Upper lobe of left lung (tissue), 6 donors: ENCODE data around the gene RNF130. TPM values are rescaled to one million over a fixed set of nuclear protein-coding genes. Genes with fewer than 3 reads are reported as not detected.
"Not testable (repeated sequence)": the region's sequence is repeated elsewhere in the genome, so short reads cannot be mapped to it uniquely, and the experiment has no call there.

Source experiments
- ATAC-seq, 2 donors: fragments of 200-7000 bp; cut with Tn5 transposase; one replicate each; pipeline ENCODE4 v1.9.1; 2022; ENCODE audit warnings: mild to moderate bottlenecking in 2 of 2, moderate library complexity in 2 of 2; ENCODE audit not compliant: low FRiP score in 2 of 2
- DNase-seq, 2 donors: peaks; one replicate each; pipeline ENCODE4 v3.0.0-alpha.2; 2019 to 2020
- H3K27ac ChIP-seq, 4 donors: fragments of 200-600 bp; sonication (generic); one replicate each; pipeline ENCODE4 v1.5.1; 2016 to 2019
- H3K27me3 ChIP-seq, 4 donors: fragments of 200-600 bp; sonication (generic); one replicate each; pipeline ENCODE4 v1.5.1; 2017 to 2019
- H3K36me3 ChIP-seq, 4 donors: fragments of 200-600 bp; sonication (generic); one replicate each; pipeline ENCODE4 v1.5.1; 2016 to 2019
- H3K4me1 ChIP-seq, 4 donors: fragments of 200-600 bp; sonication (generic); one replicate each; pipeline ENCODE4 v1.5.1; 2018 to 2019
- H3K4me3 ChIP-seq, 4 donors: fragments of 200-600 bp; sonication (generic); one replicate each; pipeline ENCODE4 v1.5.1; 2017 to 2019; ENCODE audit warnings: mild to moderate bottlenecking in 2 of 4, moderate library complexity in 1 of 4
- H3K9me3 ChIP-seq, 4 donors: fragments of 200-600 bp; sonication (generic); one replicate each; pipeline ENCODE4 v1.5.1; 2018 to 2019
- EP300 ChIP-seq, 4 donors: sonication (generic); formaldehyde crosslinking; IDR thresholded peaks; one replicate each; pipeline ENCODE4 v1.5.1; 2017; ENCODE audit warnings: antibody characterized with exemption in 4 of 4, control low read depth in 2 of 4
- POLR2A ChIP-seq, 4 donors: fragments of 450-650 bp; IDR thresholded peaks; one replicate each; pipeline ENCODE4 v1.5.1; 2016 to 2017; ENCODE audit warnings: antibody characterized with exemption in 4 of 4, mild to moderate bottlenecking in 2 of 4
- POLR2AphosphoS5 ChIP-seq, 2 donors: sonication (generic); formaldehyde crosslinking; IDR thresholded peaks; one replicate each; pipeline ENCODE4 v1.5.1; 2017; ENCODE audit warnings: antibody characterized with exemption in 2 of 2
- WGBS, 2 donors: methylation state at CpG; one replicate each; pipeline ENCODE4 v1.1.5; 2017 to 2018; 5-methylcytosine and 5-hydroxymethylcytosine counted together
- total RNA-seq, 6 donors: library from RNA; depleted of rRNA in 4 of 6; stranded (reverse); fragments of >200 nt in 4 of 6; gene quantifications; one replicate each; pipeline versions ENCODE4 v1.1.0 to v1.2.1, GENCODE V29; 2016 to 2021
- TF ChIP-seq, protein P1 (sequence below), 6 experiments: fragments of 450-650 bp in 4 of 6; fragments of 200-600 bp in 2 of 6; sonication (generic) in 2 of 6; IDR thresholded peaks; one replicate each; pipeline ENCODE4 v1.5.1; 2016 to 2019; ENCODE audit warnings: antibody characterized with exemption in 6 of 6
- donor health status: DM: no; HTN: no; CAD: no; lungs with moderate emphysema.
- donor health status: DM: no; HTN: yes; CAD: no; lungs with severe emphysema.

RNF130 gene
- total RNA-seq, 6 donors from 2014 or later: 54.5 to 137 (median 98.2) TPM

DNA sequence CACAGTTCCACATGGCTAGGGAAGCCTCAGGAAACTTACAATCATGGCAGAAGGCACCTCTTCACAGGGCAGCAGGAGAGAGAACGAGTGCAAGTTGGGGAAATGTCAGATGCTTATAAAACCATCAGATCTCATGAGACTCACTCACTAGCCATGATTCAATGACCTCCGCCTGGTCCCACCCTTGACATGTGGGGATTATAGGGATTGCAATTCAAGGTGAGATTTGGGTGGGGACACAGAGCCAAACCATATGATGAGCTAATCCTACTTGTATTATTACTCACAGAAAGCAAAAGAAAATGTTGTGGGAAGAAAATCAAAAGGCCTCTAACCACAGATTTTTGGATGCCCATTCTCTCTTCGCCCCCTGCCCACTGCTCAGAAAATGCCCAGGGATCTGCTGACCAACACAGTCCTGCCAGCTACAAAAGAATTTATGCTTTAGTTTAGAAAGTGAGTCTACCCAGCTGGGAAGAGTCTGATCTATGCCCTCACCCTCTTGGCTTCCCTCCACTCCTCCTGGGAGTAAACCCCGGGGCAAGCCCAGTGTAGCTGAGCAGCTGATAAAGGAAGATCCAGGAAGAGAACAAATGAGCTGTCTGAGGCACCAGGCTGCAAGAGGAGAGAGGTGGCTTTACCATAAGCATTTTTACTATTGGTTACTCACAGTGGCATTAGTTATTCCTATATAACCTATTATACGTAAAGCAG lies 53.1 kb downstream of the RNF130 start:
- 87 to 96% methylated on average over 5 of the region's 5 CpGs for WGBS, 2 donors
- ATAC-seq: no peak
- no peak overlapping the region for H3K4me3 ChIP-seq

DNA sequence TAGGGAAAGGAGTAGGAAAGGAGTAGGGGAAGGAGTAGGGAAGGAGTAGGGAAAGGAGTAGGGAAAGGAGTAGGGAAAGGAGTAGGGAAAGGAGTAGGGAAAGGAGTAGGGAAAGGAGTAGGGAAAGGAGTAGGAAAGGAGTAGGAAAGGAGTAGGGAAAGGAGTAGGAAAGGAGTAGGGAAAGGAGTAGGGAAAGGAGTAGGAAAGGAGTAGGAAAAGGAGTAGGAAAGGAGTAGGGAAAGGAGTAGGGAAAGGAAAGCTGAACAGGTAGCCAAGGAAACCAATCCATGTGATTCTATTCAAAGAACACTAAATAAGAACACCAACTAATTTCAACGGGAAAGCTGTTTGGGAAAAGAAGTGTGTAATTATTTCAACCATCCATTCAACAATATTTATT lies 56.0 kb downstream of the RNF130 start:
- H3K4me1 ChIP-seq, H3K9me3 ChIP-seq, DNase-seq, H3K27ac ChIP-seq, ATAC-seq, H3K27me3 ChIP-seq, H3K4me3 ChIP-seq: not testable (repeated sequence)
- 83 to 88% methylated on average over 1 of the region's 1 CpG for WGBS, 2 donors
- H3K36me3 ChIP-seq: peaks cover 0 to 19% (median 2%) of the 10 kb centered on the region in 4 donors

More for the DNA sequence above, 53.1 kb downstream of the RNF130 start:
- H3K27me3 ChIP-seq: no peaks in the 10 kb centered on the region
- TF ChIP-seq POLR2AphosphoS5 (IDR thresholded peaks at IDR 0.05) (no peak), POLR2A (IDR thresholded peaks at IDR 0.05) (no peak), EP300 (IDR thresholded peaks at IDR 0.05) (no peak)
- TF ChIP-seq, protein P1, sequence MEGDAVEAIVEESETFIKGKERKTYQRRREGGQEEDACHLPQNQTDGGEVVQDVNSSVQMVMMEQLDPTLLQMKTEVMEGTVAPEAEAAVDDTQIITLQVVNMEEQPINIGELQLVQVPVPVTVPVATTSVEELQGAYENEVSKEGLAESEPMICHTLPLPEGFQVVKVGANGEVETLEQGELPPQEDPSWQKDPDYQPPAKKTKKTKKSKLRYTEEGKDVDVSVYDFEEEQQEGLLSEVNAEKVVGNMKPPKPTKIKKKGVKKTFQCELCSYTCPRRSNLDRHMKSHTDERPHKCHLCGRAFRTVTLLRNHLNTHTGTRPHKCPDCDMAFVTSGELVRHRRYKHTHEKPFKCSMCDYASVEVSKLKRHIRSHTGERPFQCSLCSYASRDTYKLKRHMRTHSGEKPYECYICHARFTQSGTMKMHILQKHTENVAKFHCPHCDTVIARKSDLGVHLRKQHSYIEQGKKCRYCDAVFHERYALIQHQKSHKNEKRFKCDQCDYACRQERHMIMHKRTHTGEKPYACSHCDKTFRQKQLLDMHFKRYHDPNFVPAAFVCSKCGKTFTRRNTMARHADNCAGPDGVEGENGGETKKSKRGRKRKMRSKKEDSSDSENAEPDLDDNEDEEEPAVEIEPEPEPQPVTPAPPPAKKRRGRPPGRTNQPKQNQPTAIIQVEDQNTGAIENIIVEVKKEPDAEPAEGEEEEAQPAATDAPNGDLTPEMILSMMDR (IDR thresholded peaks at IDR 0.05): no peak
- H3K9me3 ChIP-seq: no peaks in the 10 kb centered on the region
- no peak overlapping the region for H3K27ac ChIP-seq
- H3K36me3 ChIP-seq: peaks cover 0 to 9% (median 0%) of the 10 kb centered on the region in 4 donors
- DNase-seq: no peak
- no peaks in the 10 kb centered on the region for H3K4me1 ChIP-seq

DNA sequence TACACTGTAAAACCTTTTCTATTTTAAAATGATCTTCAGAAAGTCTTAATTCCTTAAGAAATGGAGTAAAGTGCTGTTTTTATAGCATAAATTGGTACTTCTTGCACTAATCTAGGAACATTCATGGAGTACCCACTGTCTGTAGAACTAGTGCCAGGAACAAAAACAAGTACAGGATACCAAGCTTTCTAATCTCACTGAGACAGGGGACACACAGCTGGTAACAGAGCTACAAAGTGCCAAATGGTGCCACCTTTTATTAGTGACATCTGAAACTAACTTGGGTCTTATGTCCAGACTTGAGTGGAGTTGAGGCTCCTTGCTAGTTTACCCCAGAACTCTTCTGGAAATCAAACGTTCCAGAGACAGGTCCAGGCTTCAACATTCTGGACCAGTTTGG lies 57.9 kb downstream of the RNF130 start:
- no peak for DNase-seq
- WGBS, 2 donors: 43 to 54% methylated on average over 1 of the region's 1 CpG
- TF ChIP-seq EP300 (IDR thresholded peaks at IDR 0.05) (no peak), POLR2A (IDR thresholded peaks at IDR 0.05) (no peak), POLR2AphosphoS5 (IDR thresholded peaks at IDR 0.05) (no peak)
- TF ChIP-seq, protein P1 (IDR thresholded peaks at IDR 0.05): no peak
- Histone ChIP-seq H3K4me1 (no peaks in the 10 kb centered on the region), H3K9me3 (no peaks in the 10 kb centered on the region), H3K27ac (no peak overlapping the region), H3K4me3 (no peak overlapping the region), H3K27me3 (no peaks in the 10 kb centered on the region), H3K36me3 (peaks cover 0 to 11% (median 2%) of the 10 kb centered on the region in 4 donors)
- ATAC-seq: no peak

DNA sequence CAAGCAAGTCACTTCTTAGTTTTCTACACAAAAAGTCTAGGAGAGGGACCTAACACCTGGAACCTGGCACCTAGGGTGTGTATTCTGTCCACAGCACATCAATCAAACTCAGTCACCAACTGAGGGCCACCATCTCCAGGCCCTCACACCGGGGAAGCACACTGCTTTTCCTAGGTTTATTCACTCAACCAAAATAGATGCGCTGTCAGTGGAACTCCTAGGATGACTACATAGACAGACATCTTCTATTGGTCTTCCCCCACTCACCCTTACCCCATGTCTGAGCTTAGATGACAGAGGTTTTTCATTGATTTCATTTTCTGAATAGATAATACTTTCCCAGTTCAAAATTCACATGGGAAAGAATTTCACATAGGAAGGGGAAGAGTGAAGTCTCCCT lies 59.2 kb downstream of the RNF130 start:
- Histone ChIP-seq H3K27me3 (no peaks in the 10 kb centered on the region), H3K36me3 (peaks cover 0 to 11% (median 2%) of the 10 kb centered on the region in 4 donors), H3K27ac (no peak overlapping the region), H3K4me1 (peaks cover 0 to 7% (median 0%) of the 10 kb centered on the region in 4 donors), H3K4me3 (no peak overlapping the region), H3K9me3 (no peaks in the 10 kb centered on the region)
- ATAC-seq (no peak), DNase-seq (no peak)
- no peak for TF ChIP-seq EP300 (IDR thresholded peaks at IDR 0.05)
- 25 to 70% methylated on average over 2 of the region's 2 CpGs for WGBS, 2 donors

DNA sequence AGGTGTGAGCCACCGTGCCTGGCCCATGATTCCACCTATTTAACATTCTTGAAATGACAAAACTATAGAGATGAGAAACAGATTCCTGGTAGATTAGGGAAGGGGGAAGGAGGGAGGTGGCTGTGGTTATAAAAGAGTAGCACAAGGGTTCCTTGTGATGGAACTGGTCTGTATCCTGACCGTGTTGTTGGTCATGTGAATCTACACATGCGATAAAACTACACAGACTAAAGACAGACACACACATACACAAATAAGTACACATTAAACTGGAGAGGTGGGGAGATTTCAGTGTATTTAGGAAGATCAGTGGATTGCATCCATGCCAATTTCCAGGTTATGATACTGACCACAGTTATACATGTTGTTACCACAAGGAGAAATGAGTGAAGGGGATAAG lies 60.9 kb downstream of the RNF130 start:
- no peak for TF ChIP-seq POLR2AphosphoS5 (IDR thresholded peaks at IDR 0.05)
- peaks cover 0 to 13% (median 0%) of the 10 kb centered on the region in 4 donors for H3K4me1 ChIP-seq
- WGBS, 2 donors: 80 to 92% methylated on average over 3 of the region's 3 CpGs

DNA sequence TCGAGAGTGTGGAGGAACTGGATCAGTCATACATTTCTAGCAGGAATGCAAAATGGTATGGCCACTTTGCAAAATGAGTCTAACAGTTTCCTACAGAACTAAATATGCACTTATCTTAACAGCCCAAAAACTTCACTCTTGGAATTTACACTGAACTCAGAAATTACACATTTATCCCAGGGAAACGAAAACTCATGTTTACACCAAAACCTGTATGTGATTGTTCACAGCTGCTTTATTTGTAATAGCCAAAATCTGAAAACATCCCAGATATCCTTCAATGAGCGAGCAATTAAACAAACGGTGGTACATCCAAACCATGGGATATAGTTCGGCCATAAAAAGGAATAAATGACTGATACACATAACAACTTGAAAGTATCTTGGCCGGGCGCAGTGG lies 62.0 kb downstream of the RNF130 start:
- ATAC-seq: no peak
- WGBS, 2 donors: 74 to 80% methylated on average over 7 of the region's 7 CpGs
- peaks cover 0 to 11% (median 2%) of the 10 kb centered on the region in 4 donors for H3K36me3 ChIP-seq
- no peak for TF ChIP-seq POLR2A (IDR thresholded peaks at IDR 0.05)
- no peak for TF ChIP-seq EP300 (IDR thresholded peaks at IDR 0.05)
- TF ChIP-seq, protein P1 (IDR thresholded peaks at IDR 0.05): no peak
- H3K4me1 ChIP-seq: peaks cover 0 to 13% (median 0%) of the 10 kb centered on the region in 4 donors
- no peak overlapping the region for H3K27ac ChIP-seq
- no peak for DNase-seq
- no peaks in the 10 kb centered on the region for H3K9me3 ChIP-seq
- no peaks in the 10 kb centered on the region for H3K27me3 ChIP-seq
- H3K4me3 ChIP-seq: no peak overlapping the region

More for the DNA sequence above, 60.9 kb downstream of the RNF130 start:
- Histone ChIP-seq H3K27me3 (no peaks in the 10 kb centered on the region), H3K36me3 (peaks cover 0 to 11% (median 2%) of the 10 kb centered on the region in 4 donors), H3K9me3 (no peaks in the 10 kb centered on the region), H3K4me3 (no peak overlapping the region), H3K27ac (no peak overlapping the region)
- DNase-seq (no peak), ATAC-seq (no peak)
